GM12875 (cell line): ENCODE results near the gene VPS37B.
"Not testable (repeated sequence)": the region's sequence is repeated elsewhere in the genome, so short reads cannot be mapped to it uniquely, and the experiment has no call there.

ENCODE experiments used
- H3K4me3 ChIP-seq: one replicate; pipeline ENCODE4 v1.5.1; 2011; ENCODE audit warnings: low read depth, low read length, control low read depth
- TF ChIP-seq, protein P1 (sequence below): IDR thresholded peaks from 2 replicates; pipeline ENCODE4 v1.5.1; 2011; ENCODE audit warnings: low read depth, mild to moderate bottlenecking, control low read depth, inconsistent platforms, low read length, moderate library complexity, borderline replicate concordance; ENCODE audit not compliant: insufficient read depth

VPS37B gene

DNA sequence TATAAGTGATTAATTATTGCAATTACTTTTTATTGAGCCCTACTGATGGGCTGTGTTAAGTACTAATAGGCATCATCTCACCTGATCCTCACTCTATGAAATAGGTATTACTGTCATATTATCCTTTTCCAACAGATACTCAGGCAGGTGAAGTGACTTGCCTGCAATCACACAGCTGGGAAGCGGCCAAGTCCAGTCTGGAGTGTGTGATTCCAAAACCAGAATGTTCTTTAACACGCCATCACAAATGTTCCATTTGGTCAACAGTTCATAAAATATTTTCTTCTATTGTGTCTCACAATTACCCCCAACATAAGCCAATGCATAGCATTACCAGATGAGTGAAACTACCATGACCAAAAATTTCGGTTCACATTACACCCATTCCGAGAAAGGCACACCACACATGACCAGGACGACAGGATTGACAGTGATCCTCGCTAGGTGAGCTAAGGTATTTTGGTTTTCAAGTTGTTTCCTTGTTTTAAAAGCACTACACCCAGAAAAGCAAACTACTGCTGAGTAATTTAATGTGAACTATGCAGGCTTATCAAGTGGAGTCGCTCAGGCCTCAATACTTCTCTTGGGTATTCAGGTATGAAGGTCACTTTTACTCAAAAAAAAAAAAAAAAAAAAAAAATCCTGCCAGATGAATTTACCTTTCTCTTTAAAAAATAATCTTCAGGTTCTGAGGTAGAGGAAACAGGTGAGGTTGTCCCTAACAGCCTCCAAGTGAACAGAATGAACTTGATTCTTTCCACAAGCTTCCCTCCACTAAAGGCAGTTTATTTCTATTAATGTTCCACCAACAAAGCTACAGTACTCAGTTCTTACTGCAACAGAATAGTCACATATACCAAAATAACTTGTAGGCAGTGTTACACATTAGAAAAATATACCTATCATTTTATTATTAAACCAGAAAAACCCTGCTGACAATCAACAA is 2.4 kb downstream of the VPS37B start:
- TF ChIP-seq, protein P1, sequence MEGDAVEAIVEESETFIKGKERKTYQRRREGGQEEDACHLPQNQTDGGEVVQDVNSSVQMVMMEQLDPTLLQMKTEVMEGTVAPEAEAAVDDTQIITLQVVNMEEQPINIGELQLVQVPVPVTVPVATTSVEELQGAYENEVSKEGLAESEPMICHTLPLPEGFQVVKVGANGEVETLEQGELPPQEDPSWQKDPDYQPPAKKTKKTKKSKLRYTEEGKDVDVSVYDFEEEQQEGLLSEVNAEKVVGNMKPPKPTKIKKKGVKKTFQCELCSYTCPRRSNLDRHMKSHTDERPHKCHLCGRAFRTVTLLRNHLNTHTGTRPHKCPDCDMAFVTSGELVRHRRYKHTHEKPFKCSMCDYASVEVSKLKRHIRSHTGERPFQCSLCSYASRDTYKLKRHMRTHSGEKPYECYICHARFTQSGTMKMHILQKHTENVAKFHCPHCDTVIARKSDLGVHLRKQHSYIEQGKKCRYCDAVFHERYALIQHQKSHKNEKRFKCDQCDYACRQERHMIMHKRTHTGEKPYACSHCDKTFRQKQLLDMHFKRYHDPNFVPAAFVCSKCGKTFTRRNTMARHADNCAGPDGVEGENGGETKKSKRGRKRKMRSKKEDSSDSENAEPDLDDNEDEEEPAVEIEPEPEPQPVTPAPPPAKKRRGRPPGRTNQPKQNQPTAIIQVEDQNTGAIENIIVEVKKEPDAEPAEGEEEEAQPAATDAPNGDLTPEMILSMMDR = no peak
- H3K4me3 ChIP-seq = no peak overlapping the region

DNA sequence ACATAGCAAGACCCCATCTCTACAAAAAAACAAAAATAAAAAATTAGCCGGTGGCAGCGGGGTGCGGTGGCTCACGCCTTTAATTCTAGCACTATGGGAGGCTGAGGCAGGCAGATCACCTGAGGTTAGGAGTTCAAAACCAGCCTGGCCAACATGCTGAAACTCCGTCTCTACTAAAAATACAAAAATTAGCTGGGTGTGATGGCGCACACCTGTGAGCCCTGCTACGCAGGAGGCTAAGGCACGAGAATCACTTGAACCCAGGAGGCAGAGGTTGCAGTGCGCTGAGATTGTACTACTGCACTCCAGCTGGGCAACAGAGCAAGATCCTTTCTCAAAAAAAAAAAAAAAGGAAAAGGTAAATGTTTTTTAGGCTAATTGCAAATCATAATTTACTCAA is 3.2 kb downstream of the VPS37B start:
- not testable (repeated sequence) for H3K4me3 ChIP-seq

DNA sequence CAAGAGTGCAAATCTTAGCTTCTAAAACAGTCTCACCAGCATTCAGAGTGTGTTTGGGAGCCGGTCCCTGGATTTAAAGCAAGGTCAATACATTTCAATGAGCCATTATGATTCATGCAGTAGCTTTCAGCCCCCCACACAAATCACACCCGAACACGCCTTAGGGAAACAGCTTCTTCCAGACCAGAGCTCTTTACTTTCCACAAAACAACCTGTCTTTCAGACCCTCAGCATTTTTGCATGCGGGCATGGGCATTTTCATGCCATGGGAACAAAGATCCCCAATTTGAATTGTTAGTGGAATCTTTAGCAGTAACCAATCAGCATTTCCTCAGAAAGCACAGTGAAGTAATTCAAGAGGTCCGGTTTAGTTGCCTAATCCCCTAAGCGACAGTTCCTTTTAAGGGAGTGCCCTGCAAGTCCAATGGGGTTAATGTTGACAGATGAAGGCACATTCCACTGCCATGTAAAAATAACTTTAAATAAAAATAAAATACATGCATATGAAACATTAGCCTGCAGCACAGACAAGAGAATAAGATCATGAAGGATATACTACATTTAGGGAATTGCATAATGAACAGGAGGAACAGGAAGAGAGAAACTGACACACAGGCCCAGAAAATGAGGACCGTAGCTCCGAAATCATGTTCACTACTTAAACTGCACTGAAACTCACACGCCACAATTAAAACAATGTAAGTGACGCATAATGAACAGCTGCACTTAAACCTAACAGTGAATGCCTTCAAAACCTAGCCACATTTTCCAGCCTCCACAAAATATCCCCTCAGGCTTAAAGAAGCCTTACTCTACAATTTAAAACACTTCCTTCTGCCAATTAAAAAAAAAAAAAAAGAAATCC is 4.0 kb downstream of the VPS37B start:
- TF ChIP-seq, protein P1 = no peak
- no peak overlapping the region for H3K4me3 ChIP-seq

DNA sequence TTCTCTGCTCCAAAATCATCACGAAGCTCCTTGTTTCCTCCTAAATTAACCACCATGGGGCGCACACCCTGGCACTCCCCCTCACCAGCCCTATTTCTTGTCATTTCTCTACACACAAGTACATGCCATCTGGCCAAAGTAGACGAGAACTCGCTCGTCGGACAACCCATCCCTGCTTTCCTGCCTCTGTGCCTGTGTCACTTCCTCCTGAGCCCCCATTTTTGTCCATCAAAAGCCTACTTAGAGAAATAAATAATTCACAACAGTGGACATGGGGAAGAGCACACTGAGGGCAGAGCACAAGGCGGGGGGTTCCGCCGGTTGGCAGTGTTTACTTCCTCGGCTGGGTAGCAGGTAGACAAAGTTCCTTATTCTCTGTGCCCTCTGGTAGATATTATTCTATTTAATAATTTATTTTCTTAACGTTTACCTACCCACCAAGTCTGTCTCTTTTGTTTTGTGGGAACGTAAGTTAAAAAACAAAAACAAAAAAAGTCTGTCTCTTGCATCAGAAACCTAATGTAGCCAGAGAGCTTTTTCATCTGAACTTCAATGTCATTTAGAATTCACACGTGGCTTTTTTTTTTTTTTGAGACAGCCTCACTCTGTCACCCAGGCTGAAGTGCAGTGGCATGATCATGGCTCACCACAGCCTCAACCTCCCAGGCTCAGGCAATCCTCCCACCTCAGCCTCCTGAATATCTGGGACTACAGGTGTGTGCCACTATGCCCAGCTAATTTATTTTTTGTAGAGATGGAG is 6.0 kb downstream of the VPS37B start:
- TF ChIP-seq, protein P1 = no peak
- no peak overlapping the region for H3K4me3 ChIP-seq

DNA sequence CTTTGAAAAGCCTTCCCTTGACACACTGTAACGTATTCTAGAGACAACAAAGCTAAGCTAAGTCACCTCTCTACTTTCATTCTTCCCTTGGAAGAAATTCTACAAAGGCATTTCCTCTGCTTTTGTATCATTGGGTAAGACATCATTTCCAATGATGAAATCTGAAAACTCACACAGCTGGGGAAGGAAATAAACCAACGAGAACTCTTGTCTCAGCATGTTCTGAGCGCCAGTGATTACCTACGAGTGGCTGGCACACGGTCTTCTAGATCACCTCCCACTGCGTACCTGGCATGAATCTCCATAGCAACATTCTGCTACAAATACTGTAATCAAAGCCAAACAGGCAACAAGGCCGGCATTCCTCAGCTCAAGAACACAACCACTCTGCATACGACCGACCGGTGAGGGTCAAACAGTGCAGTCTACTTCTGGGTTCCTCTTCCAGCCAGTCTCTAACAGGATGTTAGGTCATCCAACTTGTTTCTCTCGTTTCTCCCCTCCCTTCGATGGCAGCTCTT is 7.6 kb downstream of the VPS37B start:
- no peak overlapping the region for H3K4me3 ChIP-seq
- TF ChIP-seq, protein P1 = no peak

DNA sequence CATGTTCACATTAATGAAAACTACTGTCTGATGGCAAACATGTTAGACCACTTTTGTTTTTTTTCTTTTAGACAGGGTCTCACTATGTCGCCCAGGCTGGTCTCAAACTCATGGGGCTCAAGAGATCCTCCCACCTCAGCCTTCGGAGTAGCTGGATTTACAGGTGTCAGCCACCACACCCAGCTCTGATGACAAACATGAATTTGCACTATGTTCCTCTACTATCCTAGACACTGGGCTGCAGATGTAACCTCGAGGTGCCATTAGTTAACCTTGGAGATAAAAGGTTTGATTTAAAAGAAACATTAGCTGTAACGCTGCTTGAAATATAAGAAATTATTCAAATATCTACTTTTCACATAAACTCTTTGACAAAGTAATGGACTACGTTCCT is 8.1 kb downstream of the VPS37B start:
- TF ChIP-seq, protein P1 = no peak
- H3K4me3 ChIP-seq = no peak overlapping the region
